C4-2B (cell line): ENCODE data around the gene ERBB3.

Source experiments
- CTCF ChIP-seq: fragments of 450-650 bp; conservative IDR thresholded peaks from 2 replicates; pipeline ENCODE4 v1.5.1; 2017; ENCODE audit warnings: mild to moderate bottlenecking
- ZFX ChIP-seq: fragments of 450-650 bp; IDR thresholded peaks from 2 replicates; pipeline ENCODE4 v1.6.1; 2017

GRCh38 chr12:56127888-56128669 is 48.1 kb downstream of the ERBB3 start, which contains the start of gene ESYT1:
- TF ChIP-seq CTCF (no peak), ZFX (no peak; the same call in 1 of the 2 replicates)
